Erythroblast (primary cell): Measurements from ENCODE around the gene SLC45A2.

ENCODE experiments used
- GATA1 ChIP-seq: IDR thresholded peaks from 2 replicates; pipeline ENCODE4 v1.6.1; 2011; ENCODE audit warnings: low read depth, mild to moderate bottlenecking, control low read depth, low read length, moderate library complexity
- POLR2A ChIP-seq: IDR thresholded peaks from 2 replicates; pipeline ENCODE4 v1.6.1; 2011; ENCODE audit warnings: mild to moderate bottlenecking, low read length

GRCh38 chr5:34005681-34006080, 21.2 kb upstream of the SLC45A2 start:
- TF ChIP-seq POLR2A = no peak
- no peak for TF ChIP-seq GATA1
